GM20431 (cell line): Measurements from ENCODE around the gene HSPA12B.

Experiments used
- in situ Hi-C: fragments of 300-500 bp; cut with MseI, MboI; formaldehyde crosslinking; loops from one replicate; pipeline ENCODE4 v1.15.0; 2020; ENCODE audit warnings: low sequenced_read_pairs; ENCODE audit not compliant: unreplicated experiment

HSPA12B gene

DNA sequence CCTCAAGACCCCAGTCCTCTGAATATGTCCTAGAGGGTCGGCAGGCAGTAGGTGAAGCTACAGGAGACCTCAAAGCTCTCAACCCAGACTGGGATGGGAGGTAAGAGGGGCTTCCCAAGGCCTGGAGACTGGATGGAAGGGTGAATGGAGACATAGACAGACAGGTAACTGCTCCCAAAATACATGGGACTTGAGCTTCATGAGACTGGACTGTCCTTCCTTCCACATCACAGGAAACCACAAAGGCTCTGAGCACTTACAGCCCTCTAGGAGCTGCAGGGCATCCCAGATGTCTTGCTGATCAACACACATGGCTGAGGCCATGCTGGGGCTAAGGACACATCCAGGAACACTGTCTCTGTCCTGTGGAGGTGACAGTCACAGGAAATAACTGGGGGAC is 11.6 kb downstream of the HSPA12B start:
- in situ Hi-C loops: no loop called here

DNA sequence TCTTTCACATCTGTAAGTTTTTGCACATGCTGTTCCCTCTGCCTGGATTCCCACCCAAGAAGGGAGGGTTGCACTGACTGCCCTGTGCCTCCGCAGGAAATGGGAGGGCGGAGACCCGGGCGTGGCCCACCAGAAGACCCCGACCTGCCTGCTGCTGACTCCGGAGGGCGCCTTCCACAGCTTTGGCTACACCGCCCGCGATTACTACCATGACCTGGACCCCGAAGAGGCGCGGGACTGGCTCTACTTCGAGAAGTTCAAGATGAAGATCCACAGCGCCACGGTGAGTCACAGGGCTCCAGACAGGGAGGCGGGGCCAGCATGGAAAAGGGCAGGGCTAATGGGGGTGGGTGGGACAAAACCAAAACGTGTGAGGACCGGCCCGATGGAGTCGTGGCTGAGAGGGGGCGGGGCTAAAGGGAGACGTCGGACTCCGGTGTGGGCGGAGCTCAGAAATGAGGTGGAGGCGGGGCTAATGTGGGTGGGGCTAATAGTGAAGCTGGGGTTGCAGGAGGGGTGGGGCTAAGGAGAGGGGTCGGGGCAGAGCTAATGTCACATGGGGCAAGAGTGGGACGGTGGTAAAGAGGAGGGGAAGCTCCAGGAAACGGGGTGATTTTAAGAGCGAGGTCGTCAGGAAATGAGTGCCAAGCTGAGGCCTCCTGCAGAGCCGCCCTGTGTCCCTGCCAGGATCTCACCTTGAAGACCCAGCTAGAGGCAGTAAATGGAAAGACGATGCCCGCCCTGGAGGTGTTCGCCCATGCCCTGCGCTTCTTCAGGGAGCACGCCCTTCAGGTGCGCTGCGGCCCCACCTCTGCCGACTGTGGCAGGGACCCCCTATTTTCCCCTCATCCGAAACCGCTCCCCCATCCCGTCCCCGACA is 12.6 kb downstream of the HSPA12B start:
- in situ Hi-C loops: no loop called here

DNA sequence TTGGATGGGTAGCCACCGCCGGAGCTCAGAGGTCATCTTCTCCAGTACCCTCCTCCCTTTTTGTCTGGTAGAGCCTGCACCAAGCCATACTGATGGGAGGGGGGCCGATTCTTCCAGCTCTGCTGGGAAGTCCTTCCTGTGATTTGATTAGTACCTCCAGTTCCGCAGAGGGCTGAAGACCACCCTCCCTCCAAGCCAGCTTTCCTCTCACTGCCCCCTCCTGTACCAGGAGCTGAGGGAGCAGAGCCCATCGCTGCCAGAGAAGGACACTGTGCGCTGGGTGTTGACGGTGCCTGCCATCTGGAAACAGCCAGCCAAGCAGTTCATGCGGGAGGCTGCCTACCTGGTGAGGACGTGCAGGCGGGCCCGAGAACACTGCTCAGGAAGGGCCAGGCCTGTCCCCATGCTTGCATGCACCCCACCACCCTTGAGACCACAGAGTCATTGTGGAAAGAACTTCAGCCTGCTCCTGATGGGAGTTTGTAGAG is 13.2 kb downstream of the HSPA12B start:
- in situ Hi-C loops: no loop called here

DNA sequence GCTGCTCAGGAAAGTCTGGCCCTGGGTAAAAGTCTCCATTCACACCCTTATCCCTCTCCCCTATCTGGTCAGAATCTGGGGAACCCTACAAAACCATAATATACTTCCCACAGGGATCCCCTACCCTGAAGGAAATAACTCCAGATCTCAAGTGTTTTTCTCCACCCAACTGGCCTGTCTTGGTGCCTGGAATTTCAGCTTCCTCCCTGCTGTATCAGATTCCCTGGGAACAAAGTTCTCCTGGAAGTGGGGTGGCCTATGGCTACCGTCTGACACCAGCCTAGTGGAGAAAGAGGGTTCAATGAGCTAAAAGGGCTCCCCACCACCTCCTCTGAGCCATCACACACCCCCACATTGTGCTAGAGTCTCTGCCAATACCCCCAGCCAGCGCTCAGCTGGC is 15.0 kb downstream of the HSPA12B start:
- in situ Hi-C loops: no loop called here

DNA sequence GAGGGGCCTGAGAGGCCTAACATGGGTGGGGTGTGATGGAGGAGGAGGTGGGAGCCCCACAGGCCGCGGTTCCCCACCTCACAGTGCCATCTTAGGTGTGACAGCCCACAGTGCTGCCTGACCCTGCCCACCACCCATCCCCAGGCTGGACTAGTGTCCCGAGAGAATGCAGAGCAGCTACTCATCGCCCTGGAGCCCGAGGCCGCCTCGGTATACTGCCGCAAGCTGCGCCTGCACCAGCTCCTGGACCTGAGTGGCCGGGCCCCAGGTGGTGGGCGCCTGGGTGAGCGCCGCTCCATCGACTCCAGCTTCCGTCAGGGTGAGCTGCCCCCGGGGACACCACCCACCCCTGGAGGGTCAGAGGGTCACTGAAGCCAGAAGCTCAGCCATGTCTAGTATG is 15.6 kb downstream of the HSPA12B start:
- in situ Hi-C loops: no loop called here

DNA sequence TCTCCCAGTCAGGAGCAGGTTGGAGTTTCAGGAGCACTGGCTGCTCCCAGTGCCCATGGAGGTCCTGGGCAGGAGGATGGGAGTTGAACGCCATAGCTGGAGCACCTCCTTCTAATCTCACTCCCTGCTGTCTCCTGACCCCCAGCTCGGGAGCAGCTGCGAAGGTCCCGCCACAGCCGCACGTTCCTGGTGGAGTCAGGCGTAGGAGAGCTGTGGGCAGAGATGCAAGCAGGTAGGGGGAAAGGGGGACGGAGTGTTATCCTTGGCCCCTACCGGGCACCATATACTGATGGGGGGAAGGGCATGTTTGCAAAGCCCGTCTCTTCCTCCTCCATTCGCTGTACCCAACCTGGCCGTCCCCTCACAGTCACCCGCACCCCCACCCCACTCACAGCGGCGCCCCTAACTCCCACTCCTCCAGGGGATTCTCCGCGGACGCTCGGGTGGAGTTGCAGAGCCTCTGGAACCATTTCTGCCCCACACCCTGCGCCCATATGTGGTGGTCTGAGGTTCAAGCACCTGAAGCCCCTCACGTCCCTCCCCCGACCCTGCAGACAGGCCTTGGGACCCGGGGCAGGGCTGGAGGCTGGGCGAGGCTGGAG is 16.7 kb downstream of the HSPA12B start:
- in situ Hi-C loops: no loop called here

DNA sequence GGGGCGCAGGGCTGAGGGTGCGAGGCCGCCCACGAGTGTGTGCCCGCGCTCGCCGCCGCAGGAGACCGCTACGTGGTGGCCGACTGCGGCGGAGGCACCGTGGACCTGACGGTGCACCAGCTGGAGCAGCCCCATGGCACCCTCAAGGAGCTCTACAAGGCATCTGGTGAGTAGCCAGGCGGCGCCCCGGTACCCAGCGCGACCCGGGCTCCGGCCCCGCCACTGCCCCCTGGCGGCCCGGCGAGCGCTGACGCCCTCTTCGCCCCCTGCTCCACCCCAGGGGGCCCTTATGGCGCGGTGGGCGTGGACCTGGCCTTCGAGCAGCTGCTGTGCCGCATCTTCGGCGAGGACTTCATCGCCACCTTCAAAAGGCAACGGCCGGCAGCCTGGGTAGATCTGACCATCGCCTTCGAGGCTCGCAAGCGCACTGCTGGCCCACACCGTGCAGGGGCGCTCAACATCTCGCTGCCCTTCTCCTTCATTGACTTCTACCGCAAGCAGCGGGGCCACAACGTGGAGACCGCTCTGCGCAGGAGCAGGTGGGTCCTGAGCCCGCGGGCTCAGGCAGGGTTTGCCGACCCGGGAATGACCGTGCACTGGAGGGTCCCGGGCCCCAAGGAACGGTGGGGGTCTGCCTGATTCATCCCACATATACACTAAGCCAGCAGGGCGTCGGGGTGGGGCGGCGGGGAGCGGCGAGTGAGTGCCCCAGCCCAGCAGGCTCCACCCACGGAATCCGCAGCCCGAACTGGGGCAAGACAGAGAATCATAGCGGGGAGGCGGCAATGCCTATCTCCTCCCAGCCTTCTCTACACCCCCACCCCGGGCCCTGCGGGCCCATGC is 17.4 kb downstream of the HSPA12B start:
- in situ Hi-C loops: no loop called here

DNA sequence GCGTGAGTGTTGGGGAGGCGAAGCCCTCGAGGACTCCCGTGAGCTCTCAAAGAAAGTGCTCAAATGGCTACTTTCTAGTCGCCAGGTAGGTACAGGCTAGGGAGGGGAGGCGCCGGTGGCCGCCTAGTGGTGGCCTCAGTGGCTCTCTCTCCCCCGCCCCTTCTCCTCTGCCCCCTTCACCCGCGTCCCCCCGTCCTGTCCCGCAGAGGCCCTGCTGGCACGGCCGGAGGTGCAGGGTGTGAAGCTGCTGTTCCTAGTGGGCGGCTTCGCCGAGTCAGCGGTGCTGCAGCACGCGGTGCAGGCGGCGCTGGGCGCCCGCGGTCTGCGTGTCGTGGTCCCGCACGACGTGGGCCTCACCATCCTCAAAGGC is 18.8 kb downstream of the HSPA12B start:
- in situ Hi-C loops: no loop called here

DNA sequence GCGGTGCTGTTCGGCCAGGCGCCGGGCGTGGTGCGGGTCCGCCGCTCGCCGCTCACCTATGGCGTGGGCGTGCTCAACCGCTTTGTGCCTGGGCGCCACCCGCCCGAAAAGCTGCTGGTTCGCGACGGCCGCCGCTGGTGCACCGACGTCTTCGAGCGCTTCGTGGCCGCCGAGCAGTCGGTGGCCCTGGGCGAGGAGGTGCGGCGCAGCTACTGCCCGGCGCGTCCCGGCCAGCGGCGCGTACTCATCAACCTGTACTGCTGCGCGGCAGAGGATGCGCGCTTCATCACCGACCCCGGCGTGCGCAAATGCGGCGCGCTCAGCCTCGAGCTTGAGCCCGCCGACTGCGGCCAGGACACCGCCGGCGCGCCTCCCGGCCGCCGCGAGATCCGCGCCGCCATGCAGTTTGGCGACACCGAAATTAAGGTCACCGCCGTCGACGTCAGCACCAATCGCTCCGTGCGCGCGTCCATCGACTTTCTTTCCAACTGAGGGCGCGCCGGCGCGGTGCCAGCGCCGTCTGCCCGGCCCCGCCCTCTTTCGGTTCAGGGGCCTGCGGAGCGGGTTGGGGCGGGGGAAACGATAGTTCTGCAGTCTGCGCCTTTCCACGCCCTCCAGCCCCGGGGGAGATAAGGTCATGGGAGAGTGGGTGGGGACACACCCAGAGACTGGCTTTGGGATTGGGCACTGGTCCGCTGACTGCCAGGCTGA is 19.3 kb downstream of the HSPA12B start:
- in situ Hi-C loops: no loop called here

DNA sequence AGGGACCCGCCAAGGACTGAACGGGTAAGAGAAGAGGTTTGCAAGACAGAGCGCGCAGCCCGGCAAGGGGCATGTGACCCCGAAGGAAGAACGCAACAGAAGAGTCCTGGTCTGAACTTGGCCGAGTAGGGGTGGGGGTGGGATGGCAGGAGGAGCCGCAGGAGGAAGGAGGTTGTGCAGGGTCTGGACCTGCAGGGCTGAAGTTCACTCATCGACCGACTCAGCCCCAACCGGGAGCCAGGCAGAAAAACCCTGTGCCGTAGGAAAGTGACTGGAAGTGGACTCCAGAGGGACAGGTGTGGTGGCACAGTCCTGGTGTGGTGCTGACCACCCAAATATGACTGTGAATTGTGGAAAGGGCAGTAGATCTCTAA is 19.9 kb downstream of the HSPA12B start:
- in situ Hi-C loops: no loop called here

DNA sequence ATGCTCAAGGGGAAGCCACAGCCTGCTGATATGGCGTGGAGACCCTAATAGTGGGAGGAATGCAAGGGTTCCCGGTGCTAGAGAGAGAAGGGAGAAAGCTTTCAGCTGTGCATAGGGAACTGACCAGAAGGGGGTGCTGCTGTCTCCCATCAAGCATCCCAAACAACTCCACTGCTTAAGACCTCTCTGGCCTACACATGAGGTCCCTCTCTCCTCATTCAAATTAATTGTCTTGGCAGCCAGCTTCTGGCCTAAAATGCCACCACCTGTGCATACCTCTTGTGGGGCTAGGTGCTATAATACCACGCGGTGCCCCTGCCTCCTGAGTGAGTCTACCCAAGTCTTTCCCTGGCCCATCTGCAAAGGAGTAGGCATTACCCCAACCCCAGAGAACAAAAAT is 20.6 kb downstream of the HSPA12B start:
- in situ Hi-C loops: no loop called here

DNA sequence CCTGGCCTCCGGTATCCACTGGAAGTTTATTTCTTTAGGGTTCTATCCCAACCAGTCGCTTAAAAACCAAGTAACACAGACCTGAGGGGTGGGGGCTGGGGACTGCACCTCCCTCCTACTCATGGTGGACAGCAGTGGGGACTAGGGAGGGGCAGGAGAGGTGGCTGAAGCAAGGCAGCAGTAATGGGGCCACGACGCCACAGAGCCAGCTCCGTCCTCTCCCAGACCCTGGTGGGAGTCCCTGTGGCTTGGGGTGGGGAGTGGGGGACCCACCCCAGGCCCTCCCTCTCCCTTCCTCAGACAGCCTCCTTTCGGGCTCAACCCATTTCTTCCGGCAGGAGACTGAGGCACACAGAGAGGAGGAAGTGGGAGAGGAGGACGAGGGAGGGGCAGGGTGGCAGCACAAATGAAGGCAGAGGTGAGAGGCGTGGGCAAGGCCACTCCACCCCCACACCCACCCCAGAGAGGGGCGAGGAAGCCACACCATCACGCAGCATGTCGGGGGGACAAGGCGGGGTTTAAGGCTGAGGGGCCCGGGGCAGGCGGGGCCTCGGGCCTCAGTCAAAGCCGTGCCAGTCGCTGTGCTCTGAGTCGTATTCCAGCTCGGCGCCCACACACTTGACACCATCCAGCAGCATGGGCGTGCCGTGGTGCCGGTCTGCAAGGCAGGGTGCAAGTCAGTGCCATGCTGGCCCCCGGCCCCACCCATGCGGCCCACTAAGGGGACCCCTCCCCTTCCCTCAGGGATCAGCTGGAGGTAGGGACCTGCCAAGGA is 21.2 kb downstream of the HSPA12B start:
- in situ Hi-C loops: no loop called here

DNA sequence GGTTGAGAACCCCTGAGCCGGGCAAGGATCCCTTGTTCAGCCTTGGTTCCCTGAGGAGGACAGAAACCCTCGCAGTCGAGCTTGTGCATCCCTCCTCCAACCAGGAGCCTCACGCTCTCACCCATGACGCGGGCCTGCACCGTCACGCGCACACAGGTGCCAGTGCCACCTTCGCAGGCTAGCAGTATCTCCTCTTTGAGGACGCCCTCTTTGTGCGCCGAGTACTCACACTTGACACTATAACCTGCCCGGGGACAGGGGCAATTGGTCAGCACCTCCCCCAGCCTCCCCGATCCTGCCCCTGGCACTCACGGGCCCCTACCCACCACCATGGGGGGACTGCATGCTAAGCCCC is 21.8 kb downstream of the HSPA12B start:
- in situ Hi-C loops: no loop called here

DNA sequence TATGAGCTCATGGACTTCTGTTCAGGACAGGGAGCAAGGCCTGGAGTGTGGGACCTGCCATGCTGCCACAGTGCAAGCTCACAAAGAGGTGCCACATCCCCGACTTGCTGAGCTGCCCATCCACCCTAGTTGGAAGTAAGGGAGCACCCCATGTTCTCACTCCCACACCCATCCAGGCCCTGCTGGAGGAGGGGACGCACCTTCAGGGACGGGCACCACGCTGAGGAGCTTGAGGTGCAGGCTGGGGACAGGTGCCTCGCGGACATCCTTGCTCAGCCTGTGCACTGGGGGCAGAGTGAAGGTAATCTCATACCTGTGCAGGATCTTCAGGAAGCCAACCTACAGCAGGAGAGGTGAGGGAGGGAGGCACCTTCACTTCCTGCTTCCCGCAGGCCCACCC is 22.8 kb downstream of the HSPA12B start:
- in situ Hi-C loops: no loop called here

DNA sequence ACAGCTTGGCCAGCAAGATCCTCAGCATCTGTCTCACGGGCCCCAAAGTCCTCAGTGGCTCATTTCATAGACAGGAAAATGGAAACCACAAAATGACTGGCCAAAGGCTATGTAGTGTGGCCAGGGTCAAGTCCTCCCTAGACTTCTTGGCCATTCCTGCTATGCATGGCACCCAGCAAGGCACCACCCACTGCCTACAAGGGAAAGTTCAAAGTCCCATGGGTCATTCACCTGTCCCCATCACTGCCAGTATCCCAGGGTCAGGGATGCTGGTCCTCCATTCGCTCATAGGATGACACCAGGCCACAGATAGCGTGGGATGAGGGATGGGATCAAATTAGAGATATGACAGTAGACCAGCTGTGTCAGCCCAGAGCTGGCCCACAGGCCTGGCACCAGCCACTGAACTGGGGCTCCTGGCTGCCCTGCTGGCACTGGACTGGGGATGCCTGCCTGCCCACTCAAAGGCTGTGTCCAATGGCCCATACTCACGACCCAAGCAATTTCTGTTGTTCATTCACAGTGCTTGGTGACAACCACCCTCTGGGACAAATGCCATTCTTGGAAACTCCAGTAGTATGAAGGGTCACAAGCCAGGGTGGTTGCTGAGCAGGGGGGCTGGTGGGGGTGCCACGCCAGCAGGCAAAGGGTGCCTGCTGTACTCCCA is 23.5 kb downstream of the HSPA12B start:
- in situ Hi-C loops: no loop called here

DNA sequence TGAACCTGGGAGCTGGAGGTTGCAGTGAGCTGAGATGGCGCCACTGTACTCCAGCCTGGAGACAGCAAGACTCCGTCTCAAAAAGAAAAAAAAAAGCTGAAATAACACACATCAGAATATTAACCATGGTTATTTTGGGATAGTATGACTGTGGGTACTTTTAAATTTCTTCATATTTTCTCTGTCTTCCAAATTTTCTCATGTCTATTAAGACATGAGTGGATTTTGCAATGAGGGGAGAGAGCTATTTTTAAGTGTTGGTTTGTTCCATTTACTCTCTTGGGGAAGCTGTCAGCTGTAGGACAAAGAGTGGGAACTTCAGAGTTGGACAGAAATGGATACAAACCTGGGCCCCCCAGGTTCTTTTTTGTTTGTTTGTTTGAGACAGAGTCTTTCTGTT is 24.8 kb downstream of the HSPA12B start:
- in situ Hi-C loops: no loop called here

DNA sequence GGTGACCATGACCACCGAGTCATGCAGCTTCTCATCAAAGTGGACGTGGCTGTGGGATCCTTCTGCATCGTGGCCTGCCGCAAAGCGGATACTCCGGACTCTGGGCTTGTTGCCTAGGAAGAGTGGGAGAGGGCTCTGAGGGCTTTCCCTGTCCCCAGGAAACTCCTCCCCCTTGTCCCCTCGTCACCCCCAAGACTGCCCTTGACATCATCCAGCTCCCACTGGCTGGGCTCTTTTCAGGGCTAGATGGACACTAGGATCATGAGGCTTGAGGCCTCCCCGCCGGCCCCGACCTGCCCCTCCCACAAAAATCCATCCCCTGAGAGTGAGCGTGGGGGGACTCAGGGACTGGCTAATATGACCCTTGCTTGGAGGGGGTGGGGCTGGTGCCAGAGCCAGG is 26.1 kb downstream of the HSPA12B start:
- in situ Hi-C loops: no loop called here

DNA sequence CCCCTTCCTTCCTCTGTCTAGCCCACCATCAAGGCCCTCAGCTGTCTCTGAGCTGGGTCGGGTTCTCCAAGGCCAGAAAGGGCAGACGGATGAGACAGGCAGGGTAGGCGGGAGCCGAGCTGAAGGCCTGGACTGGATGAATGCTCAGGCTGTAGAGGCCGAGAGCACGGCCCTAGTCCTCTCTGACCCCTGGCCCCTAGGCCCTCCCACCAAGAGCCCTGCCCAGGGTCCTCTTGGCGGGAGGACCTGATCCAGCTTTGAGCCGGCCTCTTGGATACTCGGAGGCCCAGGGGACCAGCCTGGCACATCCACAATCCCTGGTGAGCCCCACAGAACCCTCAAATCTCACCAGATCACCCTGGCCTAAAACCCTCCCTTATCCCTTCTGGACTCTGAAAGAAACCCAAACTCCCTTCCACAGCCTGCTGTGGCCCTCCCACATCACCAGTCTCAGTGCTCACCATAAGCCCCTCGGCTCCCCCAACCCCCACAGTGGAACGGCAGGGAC is 26.9 kb downstream of the HSPA12B start:
- in situ Hi-C loops: no loop called here

DNA sequence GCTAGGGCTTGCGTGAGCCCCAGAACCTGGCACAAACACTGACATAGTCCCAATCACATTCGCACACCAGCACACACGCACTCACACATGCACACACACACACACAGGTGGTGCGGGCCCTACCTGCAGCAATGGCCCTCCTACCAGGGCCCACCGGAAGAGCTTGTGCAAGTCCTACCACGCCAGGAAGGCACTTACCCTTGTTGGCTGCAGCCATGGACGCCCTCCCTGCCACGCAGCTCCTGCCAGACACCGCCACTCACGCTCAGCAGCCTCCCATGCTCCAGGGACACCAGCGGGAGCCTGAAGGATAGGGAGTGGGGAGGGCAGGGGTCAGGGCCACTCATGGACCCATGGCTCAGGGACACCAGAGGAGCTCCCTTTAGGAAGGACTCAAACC is 27.4 kb downstream of the HSPA12B start:
- in situ Hi-C loops: no loop called here
